ENCODE data around the gene COX17. TPM values are rescaled to one million over a fixed set of nuclear protein-coding genes. Genes with fewer than 3 reads are reported as not detected.

The COX17 gene
- total RNA-seq, 2 experiments from 2014 or later, result 83.6 to 86.7 TPM

DNA sequence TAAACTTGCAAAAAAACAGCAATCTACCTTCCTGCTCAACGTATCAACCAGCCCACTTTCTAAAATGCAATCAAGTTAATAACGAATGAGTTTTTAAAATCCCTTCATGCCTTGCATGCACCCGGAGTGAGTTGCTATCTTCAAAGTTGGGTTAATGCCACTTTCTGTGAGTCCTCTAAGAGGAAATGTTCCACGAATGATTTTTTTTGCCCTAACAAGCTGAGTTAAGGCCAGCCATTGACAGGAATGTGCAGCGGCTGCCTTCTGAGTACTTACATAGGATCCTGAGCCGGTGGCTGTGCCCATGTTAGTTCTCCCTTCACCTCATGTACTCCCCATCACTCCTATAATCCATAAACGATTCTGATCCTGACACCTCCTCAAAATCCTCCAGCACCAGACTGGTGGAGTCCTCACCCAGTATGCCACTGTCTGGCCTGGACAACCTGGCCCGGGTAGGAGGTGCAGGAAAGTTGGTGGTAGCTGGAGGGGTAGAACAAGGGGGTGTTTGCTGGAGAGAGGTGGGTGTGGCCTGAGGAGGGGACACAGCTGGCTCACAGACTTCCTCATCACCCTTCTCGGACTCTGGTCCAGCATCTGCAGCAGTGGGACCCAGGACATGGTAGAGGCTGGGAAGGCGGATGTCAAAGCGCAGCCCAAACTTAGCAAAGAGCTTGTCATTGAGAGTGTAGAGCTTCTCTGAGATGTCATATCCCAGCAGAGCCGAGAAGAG is 29.2 kb downstream of the COX17 start:
- CTCF ChIA-PET, result no interaction called here

DNA sequence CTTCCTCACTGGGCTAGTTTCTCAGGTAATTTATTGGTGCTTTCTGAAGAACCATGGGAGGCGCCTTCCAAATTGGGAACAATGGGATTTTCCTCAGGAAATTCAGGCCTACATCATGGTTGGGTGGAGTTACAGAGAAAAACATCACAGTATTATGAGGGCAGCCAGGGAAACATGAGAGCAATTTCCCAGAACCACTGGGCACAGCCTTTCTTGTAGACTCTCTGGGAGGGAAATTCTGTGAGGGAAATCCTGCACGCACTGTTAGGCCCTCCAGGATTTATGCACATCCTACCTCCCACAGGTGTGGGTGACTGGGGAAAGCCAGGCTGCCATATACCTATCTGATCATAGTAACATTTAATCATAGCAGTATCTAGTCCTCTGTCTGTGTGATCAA is 30.0 kb downstream of the COX17 start:
- CTCF ChIA-PET, result no interaction called here
- DNase-seq (no peak), ATAC-seq (no peak)
- Mint-ChIP-seq H3K9me3 (no peaks in the 10 kb centered on the region), H3K4me3 (no peak overlapping the region), H3K27ac (no peak overlapping the region), H3K36me3 (ENCODE audit: low read depth) (peaks cover 10% of the 10 kb centered on the region), H3K4me1 (ENCODE audit: low read depth) (peaks cover 16% of the 10 kb centered on the region), H3K27me3 (no peaks in the 10 kb centered on the region)
- no peak for TF ChIP-seq CTCF (IDR thresholded peaks at IDR 0.05)
- intact Hi-C loops (cut with micrococcal nuclease), result no loop called here
- POLR2A ChIA-PET, result interaction anchor here (0.9 kb wide), 1 partner anchor 26 kb away, joined by 3 read pairs; no protein-coding TSS in a partner anchor

More for the DNA sequence above, 29.2 kb downstream of the COX17 start:
- Mint-ChIP-seq H3K27me3 (no peaks in the 10 kb centered on the region), H3K4me1 (ENCODE audit: low read depth) (peaks cover 9% of the 10 kb centered on the region), H3K36me3 (ENCODE audit: low read depth) (peaks cover 6% of the 10 kb centered on the region), H3K4me3 (no peak overlapping the region), H3K9me3 (no peaks in the 10 kb centered on the region), H3K27ac (no peak overlapping the region)
- ATAC-seq (no peak), DNase-seq (no peak)
- intact Hi-C loops (cut with micrococcal nuclease), result no loop called here
- POLR2A ChIA-PET, result interaction anchor here (1.1 kb wide), 1 partner anchor 13 kb away, joined by 3 read pairs; no protein-coding TSS in a partner anchor
- no peak for TF ChIP-seq CTCF (IDR thresholded peaks at IDR 0.05)

DNA sequence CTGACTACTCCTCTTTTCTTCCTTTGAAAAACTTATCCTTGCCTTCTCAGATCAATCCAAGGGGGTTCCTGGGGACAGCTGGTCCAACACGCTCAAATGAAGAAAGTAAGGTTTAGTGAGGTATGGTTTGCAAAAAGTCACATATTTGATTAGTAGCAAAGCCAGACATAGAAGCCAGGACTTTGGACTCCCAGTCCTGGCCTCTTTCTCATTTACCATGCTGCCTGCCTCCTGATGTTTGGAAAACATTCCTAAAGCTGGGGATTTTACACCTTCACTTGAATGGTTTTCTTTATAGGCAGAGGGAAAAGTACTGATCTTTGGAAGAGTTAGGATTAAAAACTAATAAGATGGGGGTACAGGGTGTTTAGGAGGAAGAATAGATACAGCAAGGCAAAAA is 31.4 kb downstream of the COX17 start:
- ATAC-seq, result no peak
- Mint-ChIP-seq H3K4me1 (ENCODE audit: low read depth) (peaks cover 17% of the 10 kb centered on the region), H3K27ac (no peak overlapping the region), H3K36me3 (ENCODE audit: low read depth) (peaks cover 18% of the 10 kb centered on the region), H3K27me3 (no peaks in the 10 kb centered on the region), H3K9me3 (peaks cover 3% of the 10 kb centered on the region), H3K4me3 (no peak overlapping the region)
- intact Hi-C loops (cut with micrococcal nuclease), result no loop called here
- ChIA-PET CTCF (no interaction called here), POLR2A (no interaction called here)
- DNase-seq, result no peak
- TF ChIP-seq CTCF (IDR thresholded peaks at IDR 0.05), result no peak

DNA sequence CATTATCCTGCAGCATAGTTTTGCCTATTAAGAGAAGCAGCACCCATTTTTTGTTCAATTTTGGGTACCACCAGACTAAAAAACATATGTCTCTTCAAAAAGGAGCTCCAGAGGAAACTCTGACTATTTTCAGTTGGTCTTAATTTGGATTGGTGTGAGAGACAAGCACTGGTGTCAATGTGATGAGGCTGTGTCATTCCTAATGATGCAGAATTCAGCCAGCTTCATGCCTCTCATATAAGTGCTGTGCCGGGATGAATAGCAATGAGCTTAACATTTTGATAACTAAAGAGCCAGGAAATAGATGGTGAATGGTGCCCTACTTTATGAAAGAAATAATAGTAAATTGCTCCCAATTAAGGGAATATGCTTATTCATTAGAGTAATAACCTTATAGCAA is 32.7 kb downstream of the COX17 start:
- Mint-ChIP-seq H3K9me3 (peaks cover 3% of the 10 kb centered on the region), H3K27ac (no peak overlapping the region), H3K4me1 (ENCODE audit: low read depth) (peaks cover 21% of the 10 kb centered on the region), H3K4me3 (no peak overlapping the region), H3K27me3 (no peaks in the 10 kb centered on the region), H3K36me3 (ENCODE audit: low read depth) (peaks cover 24% of the 10 kb centered on the region)
- DNase-seq (no peak), ATAC-seq (no peak)
- CTCF ChIA-PET, result interaction anchor here (0.6 kb wide), 1 partner anchor 32 kb away, joined by 3 read pairs; no protein-coding TSS in a partner anchor
- POLR2A ChIA-PET, result interaction anchor here (1.1 kb wide), 1 partner anchor 32 kb away, joined by 5 read pairs; no protein-coding TSS in a partner anchor
- TF ChIP-seq CTCF (IDR thresholded peaks at IDR 0.05), result no peak
- intact Hi-C loops (cut with micrococcal nuclease), result no loop called here

DNA sequence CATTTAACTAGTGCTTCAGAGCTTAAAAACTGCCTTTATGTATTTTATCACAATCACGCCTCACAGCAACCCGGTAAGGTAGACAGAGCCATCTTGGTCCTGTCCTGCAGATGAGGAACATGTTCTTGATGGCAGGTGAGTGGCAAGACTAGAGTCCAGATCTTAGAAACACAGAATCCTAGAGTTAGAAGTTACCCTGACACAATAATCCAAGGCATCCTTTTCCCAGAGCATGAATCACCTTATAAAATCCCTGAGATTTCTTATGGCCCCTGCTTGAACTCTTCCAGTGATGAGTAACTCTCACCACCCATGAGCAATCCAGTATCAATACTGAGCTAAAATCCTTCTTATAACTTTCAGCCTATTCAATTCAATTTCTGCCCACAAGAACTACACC is 33.7 kb downstream of the COX17 start:
- intact Hi-C loops (cut with micrococcal nuclease), result no loop called here
- peak overlapping the region; percentile 7 for H3K27ac Mint-ChIP-seq
- H3K9me3 Mint-ChIP-seq, result peaks cover 3% of the 10 kb centered on the region
- peaks cover 28% of the 10 kb centered on the region for H3K36me3 Mint-ChIP-seq (ENCODE audit: low read depth)
- H3K4me3 Mint-ChIP-seq, result no peak overlapping the region
- no peak for TF ChIP-seq CTCF (IDR thresholded peaks at IDR 0.05)
- CTCF ChIA-PET, result interaction anchor here (1.4 kb wide), 1 partner anchor 12 kb away, joined by 4 read pairs; no protein-coding TSS in a partner anchor
- peaks cover 30% of the 10 kb centered on the region for H3K4me1 Mint-ChIP-seq (ENCODE audit: low read depth)
- POLR2A ChIA-PET, result interaction anchor here (1.1 kb wide), 1 partner anchor 31 kb away, joined by 5 read pairs; no protein-coding TSS in a partner anchor
- no peaks in the 10 kb centered on the region for H3K27me3 Mint-ChIP-seq
- DNase-seq, result no peak
- no peak for ATAC-seq

Data from activated CD8-positive, alpha-beta T cell treated with anti-CD3 and anti-CD28 coated beads for 36 hours (primary cell).